Peyer's patch (tissue), 4 donors: Measurements from ENCODE around the gene ASNSD1.

Experiments used
- CTCF ChIP-seq, 6 experiments: fragments of 450-650 bp in 4 of 6; fragments of 200-600 bp in 2 of 6; sonication (generic) in 1 of 6; IDR thresholded peaks; one replicate each; pipeline ENCODE4 v1.5.1; 2017 to 2019; ENCODE audit warnings: antibody characterized with exemption in 6 of 6, mild to moderate bottlenecking in 3 of 6, moderate library complexity in 1 of 6
- POLR2A ChIP-seq, 2 donors: fragments of 450-650 bp; IDR thresholded peaks; one replicate each; pipeline ENCODE4 v1.5.1; 2017; ENCODE audit warnings: antibody characterized with exemption in 2 of 2, mild to moderate bottlenecking in 2 of 2, moderate library complexity in 2 of 2

DNA sequence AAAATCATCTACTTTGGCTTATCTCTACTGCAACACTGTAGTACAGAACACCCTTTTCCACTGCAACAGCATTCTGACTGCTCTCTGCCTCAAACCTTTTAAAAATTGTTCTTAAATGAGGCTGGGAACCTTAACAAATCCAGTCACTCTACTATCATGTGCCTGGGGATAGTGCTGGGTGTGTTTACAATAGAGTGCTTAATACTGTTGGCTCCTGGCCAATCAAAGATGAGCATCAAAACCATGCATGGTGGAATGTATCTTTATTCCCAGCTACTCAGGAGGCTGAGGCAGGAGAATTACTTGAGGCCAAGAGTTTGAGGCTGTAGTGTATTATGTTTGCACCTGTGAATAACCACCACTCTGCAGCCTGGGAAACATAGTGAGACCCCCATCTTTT, 20.6 kb downstream of the ASNSD1 start:
- TF ChIP-seq POLR2A (IDR thresholded peaks at IDR 0.05) = no peak
- no peak for TF ChIP-seq CTCF (IDR thresholded peaks at IDR 0.05)
